GM21515 (cell line): ENCODE results near the gene PQBP1.

Experiments used
- ATAC-seq: cut with Tn5 transposase; IDR thresholded peaks from one replicate; pipeline ENCODE4 v1.9.1; 2021; ENCODE audit not compliant: unreplicated experiment

Gene PQBP1

DNA sequence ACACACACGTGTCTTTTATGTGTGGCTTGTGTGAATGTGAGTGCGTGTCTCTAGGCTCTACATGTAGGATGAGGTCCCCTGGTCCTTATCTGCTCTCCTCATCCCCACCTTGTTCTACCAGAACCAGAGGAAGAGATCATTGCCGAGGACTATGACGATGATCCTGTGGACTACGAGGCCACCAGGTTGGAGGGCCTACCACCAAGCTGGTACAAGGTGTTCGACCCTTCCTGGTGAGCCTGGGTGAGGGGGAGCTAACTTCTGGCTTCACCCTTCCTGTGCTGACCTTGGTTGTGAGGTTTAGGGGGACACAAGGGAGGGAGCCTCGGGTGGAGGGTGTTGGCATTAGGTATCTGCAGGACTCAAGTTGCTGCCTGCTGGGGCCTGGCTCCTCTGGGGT is 3.3 kb downstream of the PQBP1 start:
- no peak for ATAC-seq

DNA sequence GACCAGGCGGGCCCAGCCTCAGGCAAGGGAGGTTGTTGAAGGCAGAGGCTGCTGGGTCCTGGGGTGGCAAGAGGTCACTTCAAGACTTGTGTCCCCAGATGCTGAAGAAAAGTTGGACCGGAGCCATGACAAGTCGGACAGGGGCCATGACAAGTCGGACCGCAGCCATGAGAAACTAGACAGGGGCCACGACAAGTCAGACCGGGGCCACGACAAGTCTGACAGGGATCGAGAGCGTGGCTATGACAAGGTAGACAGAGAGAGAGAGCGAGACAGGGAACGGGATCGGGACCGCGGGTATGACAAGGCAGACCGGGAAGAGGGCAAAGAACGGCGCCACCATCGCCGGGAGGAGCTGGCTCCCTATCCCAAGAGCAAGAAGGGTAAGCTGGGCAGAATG is 4.4 kb downstream of the PQBP1 start:
- ATAC-seq: no peak

DNA sequence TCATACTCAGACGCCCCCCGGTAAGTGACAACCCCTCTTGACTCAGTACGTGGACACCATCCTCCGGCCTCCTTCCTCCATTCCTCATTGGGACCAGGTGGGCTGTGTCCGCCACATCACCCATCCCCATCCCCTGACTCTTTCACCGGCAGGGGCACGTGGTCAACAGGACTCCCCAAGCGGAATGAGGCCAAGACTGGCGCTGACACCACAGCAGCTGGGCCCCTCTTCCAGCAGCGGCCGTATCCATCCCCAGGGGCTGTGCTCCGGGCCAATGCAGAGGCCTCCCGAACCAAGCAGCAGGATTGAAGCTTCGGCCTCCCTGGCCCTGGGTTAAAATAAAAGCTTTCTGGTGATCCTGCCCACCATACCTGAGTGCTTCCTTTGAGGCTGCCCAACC is 5.0 kb downstream of the PQBP1 start:
- no peak for ATAC-seq

DNA sequence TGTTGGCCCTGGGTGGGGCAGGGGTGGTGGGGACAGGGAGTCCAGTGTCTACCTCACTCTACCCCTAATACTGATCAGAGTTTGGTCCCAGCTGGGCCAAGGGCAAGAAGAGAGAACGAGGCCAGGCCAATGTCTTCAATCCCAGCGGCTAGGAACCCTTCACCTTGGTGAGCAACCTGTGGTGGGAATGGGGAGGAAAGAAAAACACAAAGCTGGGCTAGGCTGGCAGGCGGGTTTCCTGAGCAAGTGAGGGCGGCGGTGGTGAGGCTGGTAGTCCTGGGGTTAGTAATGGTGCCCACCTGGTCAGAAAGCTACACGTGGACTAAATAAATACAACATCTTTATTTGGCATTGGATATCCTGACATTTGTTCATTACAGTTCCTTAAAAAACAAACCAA is 5.6 kb downstream of the PQBP1 start:
- no peak for ATAC-seq

DNA sequence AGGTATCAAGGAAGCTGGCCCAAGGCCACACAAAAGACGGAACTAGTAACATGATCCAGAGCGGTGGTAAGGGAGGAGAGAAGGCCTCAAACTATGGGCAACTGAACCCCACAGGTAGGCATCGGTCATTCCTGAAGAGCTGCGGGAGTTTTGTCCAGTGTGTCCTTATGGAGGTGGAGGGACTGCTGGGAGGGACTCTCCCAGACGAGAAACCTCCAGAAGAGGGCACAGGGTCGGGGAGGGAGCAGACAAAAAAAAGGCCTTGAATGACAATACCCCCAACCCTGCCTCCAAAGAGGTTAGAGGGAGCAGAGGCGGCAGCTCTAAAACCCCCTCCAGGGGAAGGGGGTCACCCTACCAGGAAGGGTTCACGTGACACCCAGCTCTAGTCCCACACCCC is 6.5 kb downstream of the PQBP1 start:
- ATAC-seq: no peak

DNA sequence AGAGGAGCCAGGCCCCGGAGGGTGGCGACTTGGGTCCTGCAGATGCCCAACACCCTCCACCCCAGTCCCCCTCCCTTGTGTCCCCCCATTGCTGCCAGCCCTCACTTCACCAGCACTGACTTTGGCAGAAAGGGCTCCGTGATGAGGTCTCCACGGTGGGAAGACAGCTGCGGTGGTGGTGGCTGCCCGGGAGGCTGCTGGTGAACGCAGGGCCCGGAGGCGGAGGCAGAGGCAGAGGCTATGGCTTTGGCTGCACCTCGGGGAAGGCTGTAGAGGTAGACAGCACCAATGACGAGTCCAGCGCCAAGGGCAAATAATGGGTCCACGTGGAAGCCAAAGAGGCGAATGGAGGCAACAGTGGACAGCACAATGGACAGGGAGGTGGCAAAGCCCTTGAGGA is 6.9 kb downstream of the PQBP1 start:
- ATAC-seq: no peak

DNA sequence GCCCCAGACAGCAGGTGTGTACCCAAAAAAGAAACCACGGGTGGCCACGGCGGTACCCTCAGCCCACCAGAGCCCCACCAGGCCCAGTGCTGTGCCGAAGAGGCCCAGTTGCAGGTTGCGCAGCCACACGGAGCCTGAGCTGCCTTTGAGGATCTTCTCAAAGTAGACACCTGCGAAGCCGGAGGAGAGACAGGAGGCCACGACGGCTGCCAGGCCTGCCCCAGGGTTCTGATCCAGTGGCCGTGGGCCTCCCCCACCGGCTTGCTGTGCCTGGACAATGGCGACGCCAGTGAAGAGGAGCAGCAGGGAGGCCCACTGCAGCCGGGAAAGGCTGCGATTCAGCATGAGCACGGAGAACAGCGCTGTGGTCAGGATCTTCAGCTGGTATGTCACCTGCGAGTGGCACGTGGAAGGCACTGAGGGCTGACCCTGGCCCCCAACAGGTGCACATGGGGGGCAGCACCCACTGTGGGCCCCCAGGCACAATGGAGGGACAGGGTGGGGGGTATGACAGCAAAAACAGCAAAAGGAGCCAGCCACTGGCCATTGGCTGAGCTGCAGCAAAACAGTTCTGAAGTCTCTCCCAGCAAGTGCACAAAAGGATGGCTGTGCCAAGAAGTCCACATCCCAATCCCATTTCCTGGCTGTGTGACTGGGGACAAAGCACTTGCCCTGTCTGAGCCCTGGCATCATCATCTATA is 7.5 kb downstream of the PQBP1 start:
- no peak for ATAC-seq

DNA sequence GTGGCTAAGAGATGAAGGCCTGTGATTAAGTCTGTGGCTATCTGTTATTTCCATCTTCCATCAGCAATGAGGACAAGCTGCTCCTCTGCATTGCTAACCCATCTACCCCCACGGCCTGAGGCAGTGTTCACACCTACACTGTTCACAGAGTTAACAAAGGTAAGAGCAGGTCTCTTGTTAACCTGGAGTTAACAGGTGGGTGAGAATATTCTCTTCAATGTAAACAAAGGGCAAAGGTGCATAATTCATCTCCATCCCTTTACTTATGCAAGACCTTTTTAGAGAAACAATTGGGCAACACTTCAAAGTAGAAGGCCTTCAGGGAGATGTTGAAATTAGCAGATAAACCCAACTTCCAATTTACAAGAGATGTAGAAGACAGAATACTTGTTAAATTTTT is 10.9 kb downstream of the PQBP1 start:
- ATAC-seq: no peak

DNA sequence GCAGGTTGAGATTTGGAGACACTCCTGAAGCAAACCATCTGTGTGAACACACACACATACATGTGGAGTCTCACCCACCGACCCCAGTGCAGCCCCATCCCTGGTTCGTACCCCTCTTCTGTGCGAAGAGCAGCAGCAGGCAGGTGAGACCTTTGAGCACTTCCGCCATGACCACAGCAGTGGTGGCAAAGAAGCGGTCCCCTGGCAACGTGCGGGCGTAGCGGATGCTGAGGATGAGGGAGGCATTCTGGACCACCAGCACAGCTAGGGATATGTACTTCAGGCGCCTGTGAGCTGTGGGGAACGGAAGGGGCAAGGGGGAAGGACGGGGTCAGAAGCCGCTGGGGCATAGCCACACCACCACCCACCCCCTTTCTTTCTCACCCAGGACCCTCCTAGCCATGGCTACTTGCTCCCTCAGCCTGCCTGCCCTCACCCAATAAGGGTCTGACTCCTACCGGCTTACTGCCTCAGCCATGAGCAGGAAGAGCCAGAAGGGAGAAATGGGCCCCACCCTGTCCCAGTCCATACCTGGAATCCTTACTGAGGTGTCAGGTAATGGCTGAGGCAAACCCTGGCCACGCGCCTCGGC is 12.1 kb downstream of the PQBP1 start:
- ATAC-seq: no peak

DNA sequence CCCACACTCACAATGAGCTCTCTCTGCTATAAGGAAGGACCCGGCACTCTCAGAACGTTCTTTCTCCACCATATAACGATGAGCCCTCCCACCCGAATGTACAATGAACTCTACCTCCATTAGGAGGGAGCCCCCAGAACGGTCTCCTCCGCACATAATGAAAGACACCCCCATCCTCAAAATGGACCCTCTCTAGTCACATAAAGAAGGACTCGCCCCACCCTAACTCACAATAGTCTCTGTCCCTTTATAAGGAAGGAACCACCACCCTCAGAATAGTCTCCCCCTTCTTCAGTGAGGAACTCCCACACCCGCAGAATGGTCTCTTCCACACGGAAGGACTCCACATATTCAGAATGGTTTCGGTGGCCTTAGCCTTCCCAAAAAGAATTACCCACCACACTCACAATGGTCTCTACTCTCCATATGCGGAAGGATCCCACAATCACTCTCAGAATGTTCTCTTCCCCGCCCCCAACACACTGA is 13.2 kb downstream of the PQBP1 start:
- ATAC-seq: no peak

DNA sequence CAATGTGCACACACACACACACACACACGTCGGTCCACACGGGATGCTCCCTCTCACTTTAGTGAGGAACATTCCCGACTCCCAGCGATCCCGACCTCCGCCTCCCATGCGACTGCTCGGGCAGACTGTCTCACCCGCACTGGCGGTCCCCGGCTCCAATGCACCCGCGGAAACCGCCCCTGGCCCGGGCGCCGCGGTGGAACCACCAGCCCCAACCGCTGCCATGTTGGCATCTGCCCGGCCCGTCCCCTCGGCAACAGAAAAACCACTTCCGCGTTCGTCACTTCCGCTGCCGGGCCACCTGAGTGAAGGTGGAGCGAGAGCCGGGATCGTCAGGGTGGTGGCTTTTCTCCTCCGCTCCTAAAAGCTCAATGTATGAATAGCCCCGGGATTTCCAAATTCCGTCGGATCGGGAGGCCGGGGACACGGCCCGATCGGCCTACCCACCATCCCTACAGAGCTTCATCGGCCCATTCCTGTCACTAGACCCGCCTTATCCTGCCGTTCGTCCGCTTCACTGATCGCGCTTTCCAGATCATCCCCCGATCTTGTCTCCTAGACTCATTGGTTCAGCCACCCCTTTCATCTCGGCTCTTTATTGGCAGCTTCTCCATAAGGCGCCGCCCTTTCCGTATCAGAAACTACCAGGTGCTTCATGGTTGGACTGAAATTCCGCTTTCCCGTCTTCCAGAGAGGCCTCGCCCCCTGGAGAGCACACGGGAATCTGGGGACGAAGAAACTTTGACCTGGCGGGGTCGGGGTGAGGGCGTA is 13.9 kb downstream of the PQBP1 start, which contains the start of gene SLC35A2:
Gene SLC35A2, minus strand, starts transcription at position 235 of the 771 bp plus-strand sequence. Its CDS starts 10 bp downstream, at position 225.
- ATAC-seq: peak; percentile 55

DNA sequence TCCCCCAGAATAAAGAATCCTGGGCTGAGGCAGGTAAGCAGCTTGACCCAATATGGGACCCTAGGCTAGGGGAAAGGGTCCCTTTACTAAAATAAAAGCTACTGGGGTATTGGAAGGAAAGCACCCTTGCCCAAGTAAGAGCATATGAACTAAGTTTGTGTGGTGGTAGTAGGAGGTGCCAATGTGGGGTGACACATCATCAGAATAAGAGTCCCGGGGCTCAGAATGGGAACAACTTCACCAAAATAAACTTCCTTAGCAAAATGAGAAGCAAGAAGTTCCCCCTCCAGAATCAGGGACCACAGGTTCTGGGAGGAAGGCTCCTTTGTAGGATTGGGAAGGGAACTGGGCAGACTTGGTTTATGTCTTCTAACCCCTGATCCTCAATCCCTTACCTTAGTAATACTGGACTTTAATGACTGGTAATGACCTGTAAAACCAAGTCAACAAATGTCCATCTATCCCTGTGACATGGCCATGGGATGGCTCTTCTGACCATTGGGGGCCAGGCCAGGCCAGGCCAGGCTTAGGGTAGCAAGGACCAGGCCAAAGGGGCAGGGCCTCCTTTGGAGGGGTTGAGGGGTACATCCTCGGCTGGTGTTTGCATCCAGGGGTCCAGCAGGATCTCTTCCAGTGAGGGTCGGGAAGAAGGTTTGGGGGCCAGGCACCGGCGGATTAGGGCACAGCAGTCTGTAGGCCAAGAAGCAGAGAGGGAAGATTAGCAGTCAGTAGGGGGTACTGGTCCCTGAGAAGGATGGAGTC is 16.1 kb downstream of the PQBP1 start:
- no peak for ATAC-seq

DNA sequence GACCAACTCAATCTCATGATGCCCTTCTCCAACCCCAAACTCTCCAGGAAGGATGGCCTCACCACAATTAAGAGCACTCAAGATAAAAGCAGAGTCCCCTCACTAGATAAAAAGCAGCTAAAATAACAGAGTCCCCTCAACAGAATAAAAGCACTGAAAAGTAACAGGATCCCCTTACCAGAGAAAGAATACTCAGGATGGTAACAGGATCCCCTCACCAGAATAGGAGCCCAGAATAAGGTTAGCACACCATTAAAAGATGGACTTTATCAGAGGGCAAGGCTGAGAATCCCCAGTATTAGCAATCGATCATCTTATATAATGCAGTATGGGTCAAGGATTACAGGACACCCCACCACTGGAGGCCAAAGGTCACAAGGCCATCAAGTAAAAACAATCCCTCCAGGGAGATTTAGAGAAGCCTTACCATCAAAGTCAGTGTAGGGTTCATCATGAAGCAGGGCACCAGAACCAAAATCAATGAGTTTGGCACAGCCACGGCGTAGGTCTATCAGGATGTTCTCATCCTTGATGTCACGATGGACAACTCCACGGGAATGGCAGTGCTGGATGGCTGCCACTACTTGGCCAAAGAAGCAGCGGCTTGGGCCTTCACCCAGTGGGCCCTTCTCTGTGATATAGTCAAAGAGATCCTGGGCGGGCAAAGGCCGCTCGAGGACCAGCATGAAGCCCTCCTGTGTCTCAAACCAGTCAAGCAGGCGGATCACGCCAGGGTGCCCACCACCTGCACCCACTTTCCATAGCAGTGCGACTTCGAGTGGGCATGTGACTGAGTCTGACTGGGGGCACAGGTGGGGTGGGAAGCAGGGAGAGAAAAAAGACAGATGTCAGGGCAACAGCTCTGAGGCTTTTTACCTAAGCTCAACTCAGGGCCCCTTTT is 17.1 kb downstream of the PQBP1 start:
- no peak for ATAC-seq

DNA sequence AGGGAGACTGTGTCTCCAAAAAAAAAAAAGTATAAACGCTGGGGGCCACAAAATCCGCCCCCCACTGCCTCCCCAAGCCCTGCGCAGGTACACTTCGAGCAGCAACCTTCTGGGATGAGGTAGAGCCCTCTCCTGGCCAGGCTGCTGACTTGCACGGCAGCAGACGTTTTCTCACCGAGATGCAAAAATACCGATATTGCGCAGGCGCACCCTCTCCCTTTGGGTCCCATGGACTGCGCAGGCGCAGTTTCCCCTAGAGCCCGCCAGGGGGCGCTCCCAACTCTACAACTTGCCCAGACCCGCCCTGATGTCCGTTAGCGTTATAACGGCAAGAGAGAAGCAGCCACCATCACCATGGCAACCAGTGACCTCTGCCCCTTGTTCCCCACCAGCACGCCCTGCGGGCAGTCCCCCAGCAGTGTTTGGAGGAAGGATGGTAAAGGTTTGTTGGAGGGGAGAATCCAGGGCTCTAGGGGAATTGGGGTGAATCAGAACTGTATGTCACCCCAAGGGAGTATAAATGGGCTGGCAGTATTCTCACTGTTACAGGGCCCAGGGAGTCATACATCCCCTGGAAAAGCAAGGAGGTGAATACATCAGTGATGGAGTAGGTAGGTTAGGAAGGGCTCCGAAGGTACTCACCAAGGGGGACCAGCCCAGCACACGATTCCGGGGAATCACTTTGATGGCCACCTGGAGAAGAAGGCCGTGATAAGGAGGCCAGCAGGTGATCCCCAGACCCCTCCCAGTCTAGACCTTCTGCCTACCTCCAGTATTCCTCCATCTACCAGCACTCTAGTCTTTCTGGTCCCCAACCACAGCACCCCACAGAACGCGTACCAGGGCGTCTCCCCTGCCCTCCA is 19.6 kb downstream of the PQBP1 start:
- peak; percentile 37 for ATAC-seq

DNA sequence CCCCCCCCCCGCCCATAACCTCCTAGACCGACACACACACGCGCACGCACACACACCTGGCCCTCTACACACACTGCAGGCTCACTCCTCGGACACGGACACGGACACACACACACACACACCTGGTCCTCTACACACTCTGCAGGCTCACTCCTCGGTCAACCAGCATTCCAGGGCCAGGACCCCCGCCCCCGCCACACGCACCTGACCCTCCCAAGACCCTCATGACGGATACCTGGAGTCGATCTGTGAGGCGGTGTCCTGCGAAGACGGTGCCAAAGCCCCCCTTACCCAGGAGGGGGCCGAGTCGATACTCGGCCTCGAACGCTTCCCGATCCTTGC is 20.5 kb downstream of the PQBP1 start:
- no peak for ATAC-seq

DNA sequence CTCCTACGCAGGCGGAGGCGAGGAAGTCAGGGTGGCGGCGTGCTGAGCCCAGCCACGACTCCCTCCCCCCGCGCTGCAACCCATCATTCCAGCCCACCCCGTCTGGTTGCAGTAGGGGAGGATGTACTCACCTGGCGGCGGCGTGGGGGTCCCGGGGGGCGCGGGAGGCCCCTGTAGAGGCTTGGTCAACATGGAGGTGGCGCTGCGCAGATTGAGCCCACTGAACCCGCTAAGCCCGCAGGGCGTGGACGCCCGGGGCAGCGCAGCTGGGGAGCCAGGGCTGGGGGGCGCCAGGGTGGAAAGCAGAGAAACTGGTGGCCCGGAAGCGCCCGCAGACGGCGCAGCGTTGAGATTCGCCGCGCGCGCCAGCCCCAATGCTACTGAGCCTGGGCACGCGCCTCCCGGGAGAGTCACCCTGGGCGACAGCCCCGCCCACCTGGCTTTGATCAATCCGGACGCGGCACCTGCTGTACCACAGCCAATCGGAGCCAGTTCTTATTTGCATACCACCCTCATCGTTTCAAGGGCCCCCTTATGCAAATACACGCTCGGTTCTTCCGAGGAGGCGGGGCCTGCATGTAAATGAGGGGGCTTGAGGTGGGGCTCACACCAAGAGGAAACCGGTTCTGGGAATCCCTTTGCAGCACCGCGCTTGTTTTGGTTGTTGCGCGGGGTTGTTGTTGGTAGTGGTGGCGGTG is 21.1 kb downstream of the PQBP1 start, which contains the start of gene PIM2:
Gene PIM2, minus strand, starts transcription at position 382 of the 698 bp plus-strand sequence. Its CDS starts 190 bp downstream, at position 192.
- peak; percentile 74 for ATAC-seq

DNA sequence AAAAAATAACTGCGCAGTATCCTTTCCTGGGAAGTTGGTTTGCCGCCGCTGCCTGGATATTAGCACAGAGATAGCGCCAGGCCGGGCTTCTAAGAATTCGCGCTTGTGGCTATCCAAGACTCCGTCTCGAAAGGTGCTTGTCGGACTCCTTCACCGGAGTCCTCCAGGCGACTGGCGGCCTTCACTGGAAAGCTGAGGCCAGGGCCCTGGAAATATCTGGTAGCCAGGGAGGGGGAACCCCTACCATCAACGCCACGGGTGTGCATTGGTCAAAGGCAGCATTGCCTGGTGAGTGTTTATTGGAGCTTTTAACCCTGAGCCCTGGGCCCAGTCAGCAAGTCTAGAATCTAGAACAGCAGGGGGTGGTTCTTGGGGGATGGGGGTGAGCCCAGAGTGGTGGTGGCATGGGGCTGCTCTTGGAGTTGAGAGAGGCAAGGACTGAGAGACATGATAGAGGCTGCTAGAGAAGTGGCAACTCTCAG is 21.7 kb downstream of the PQBP1 start:
- ATAC-seq: peak; percentile 17

DNA sequence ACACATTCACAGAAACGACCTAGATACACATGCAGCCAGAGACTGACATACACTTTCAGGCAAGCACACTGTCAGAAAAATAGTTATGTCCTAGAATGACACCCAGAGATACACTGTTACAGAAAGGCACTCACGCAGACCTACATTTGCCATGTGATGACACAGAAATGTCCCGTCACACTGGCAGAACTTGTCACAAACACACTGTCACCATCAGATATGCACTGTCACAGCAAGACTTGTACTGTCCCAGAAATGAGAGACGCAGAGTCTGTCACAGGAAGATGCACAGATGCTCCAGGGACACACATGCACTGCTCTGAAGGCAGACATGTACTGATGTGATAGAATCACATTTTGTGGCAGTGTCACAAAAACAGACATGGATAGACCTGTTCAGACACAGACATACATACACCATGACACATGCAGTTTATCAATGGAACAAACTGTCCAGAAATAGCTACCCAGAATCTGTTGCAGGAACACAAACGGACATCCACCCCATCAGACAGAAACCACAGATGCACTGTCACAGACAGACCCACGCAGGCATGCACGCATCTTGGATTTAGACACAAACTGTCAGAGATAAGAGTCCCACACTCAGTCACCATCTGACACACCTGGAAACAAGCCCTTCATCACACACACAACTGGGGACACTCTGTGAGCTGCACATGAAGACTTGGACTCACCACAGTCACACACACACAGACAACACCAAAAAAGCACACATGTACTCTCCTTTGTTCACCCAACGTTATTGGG is 22.4 kb downstream of the PQBP1 start:
- no peak for ATAC-seq
